K562 (cell line): ENCODE data around the gene BCKDK. TPM values are rescaled to one million over a fixed set of nuclear protein-coding genes. Genes with fewer than 3 reads are reported as not detected.

Experiments used
- ATF3 ChIP-seq, 2 experiments: fragments of 450-650 bp in 1 of 2; sonication (generic) in 1 of 2; formaldehyde crosslinking in 1 of 2; IDR thresholded peaks in 1 of 2; conservative IDR thresholded peaks in 1 of 2; 2 replicates each; pipeline versions ENCODE4 v1.6.1 to v1.8.1; 2016 to 2023; ENCODE audit warnings: mild to moderate bottlenecking in 2 of 2, moderate library complexity in 2 of 2, inconsistent platforms in 1 of 2, missing genetic modification reagents in 1 of 2
- CBFB ChIP-seq: sonication (generic); formaldehyde crosslinking; IDR thresholded peaks from 2 replicates; pipeline ENCODE4 v1.4.0; 2020; ENCODE audit warnings: mild to moderate bottlenecking, missing genetic modification reagents
- GTF2E2 ChIP-seq: fragments of 200-800 bp; sonication (Bioruptor generic); IDR thresholded peaks from 2 replicates; pipeline ENCODE4 v1.6.1; 2016; ENCODE audit warnings: missing genetic modification characterization, missing compliant biosample characterization
- ILK ChIP-seq: fragments of 450-650 bp; IDR thresholded peaks from 2 replicates; pipeline ENCODE4 v1.6.1; 2016; ENCODE audit warnings: missing genetic modification characterization, low read depth, mild to moderate bottlenecking, missing compliant biosample characterization, moderate library complexity, borderline replicate concordance
- MCM7 ChIP-seq, 2 experiments: fragments of 450-650 bp; IDR thresholded peaks; 2 replicates each; pipeline ENCODE4 v1.6.1; 2016 to 2018
- RAD51 ChIP-seq: fragments of 450-650 bp; IDR thresholded peaks from 2 replicates; pipeline ENCODE4 v1.7.1; 2016; ENCODE audit warnings: low read depth, mild to moderate bottlenecking, borderline replicate concordance
- RBBP5 ChIP-seq: fragments of 200-600 bp; sonication (generic); IDR thresholded peaks from 2 replicates; pipeline ENCODE4 v1.6.1; 2012; ENCODE audit warnings: borderline replicate concordance, mild to moderate bottlenecking, low read length, control low read depth, inconsistent platforms; ENCODE audit not compliant: insufficient read depth, poor library complexity, severe bottlenecking
- SAP30 ChIP-seq: fragments of 200-600 bp; sonication (generic); IDR thresholded peaks from 2 replicates; pipeline ENCODE4 v1.6.1; 2012; ENCODE audit warnings: borderline replicate concordance, low read depth, mild to moderate bottlenecking, moderate library complexity, low read length, control low read depth, inconsistent platforms; ENCODE audit not compliant: insufficient read depth, poor library complexity, severe bottlenecking
- SIN3B ChIP-seq: fragments of 450-650 bp; IDR thresholded peaks from 2 replicates; pipeline ENCODE4 v1.6.1; 2017; ENCODE audit warnings: low read depth, mild to moderate bottlenecking, moderate library complexity
- THAP12 ChIP-seq: fragments of 250-450 bp; sonication (Bioruptor Pico); IDR thresholded peaks from 2 replicates; pipeline ENCODE4 v1.9.0; 2021; ENCODE audit warnings: mild to moderate bottlenecking, inconsistent platforms
- ZNF644 ChIP-seq: fragments of 200-800 bp; sonication (Bioruptor generic); IDR thresholded peaks from 2 replicates; pipeline ENCODE4 v1.6.1; 2016; ENCODE audit warnings: low read depth, missing genetic modification characterization, missing compliant biosample characterization
- polyA plus RNA-seq, 8 experiments: library from polyadenylated mRNA; depleted of rRNA in 4 of 8; stranded (reverse) in 5 of 8; unstranded in 3 of 8; fragments of >200 nt; fragmentation: Nextera tagmentation in 2 of 8; fragmentation: Illumina TruSeq in 1 of 8; extraction: Ambion mirVana in 2 of 8; extraction: Trizol in 1 of 8; gene quantifications; 2 replicates each; pipeline versions ENCODE4 v1.2.1 to v1.2.3, GENCODE V29; 2011 to 2014; ENCODE audit warnings: inconsistent platforms in 1 of 8, missing spikeins in 1 of 8
- total RNA-seq, 7 experiments: library from RNA; depleted of rRNA in 6 of 7; stranded (reverse); fragments of >200 nt in 6 of 7; fragmentation: Illumina TruSeq in 2 of 7; extraction: Trizol in 2 of 7; gene quantifications; 2 replicates each; pipeline versions ENCODE4 v1.2.1 to v1.2.3, GENCODE V29; 2011 to 2021; ENCODE audit warnings: low replicate concordance in 1 of 7
- TF ChIP-seq, protein P1 (sequence below): IDR thresholded peaks from 2 replicates; pipeline ENCODE4 v1.6.1; 2011; ENCODE audit not compliant: insufficient read length; ENCODE audit errors: extremely low read depth
- TF ChIP-seq, protein P2 (sequence below): fragments of 150-350 bp; IDR thresholded peaks from 2 replicates; pipeline ENCODE4 v1.6.1; 2014; ENCODE audit warnings: low read depth, mild to moderate bottlenecking, low read length, borderline replicate concordance
- TF ChIP-seq, protein P3 (sequence below): fragments of 250-450 bp; sonication (Bioruptor Pico); IDR thresholded peaks from 2 replicates; pipeline ENCODE4 v1.8.0; 2021; ENCODE audit warnings: moderate library complexity, mild to moderate bottlenecking, inconsistent platforms
- TF ChIP-seq, protein P4 (sequence below): fragments of 250-450 bp; sonication (Bioruptor Pico); IDR thresholded peaks from 2 replicates; pipeline ENCODE4 v1.8.0; 2022; ENCODE audit warnings: moderate library complexity, mild to moderate bottlenecking, inconsistent platforms

The BCKDK gene
- total and polyA plus RNA-seq, 9 of the 15 experiments (the other 6 are each of a cell fraction or from before 2014, with no cell fraction given): 0.58 to 34.8 (median 13.1) TPM

DNA sequence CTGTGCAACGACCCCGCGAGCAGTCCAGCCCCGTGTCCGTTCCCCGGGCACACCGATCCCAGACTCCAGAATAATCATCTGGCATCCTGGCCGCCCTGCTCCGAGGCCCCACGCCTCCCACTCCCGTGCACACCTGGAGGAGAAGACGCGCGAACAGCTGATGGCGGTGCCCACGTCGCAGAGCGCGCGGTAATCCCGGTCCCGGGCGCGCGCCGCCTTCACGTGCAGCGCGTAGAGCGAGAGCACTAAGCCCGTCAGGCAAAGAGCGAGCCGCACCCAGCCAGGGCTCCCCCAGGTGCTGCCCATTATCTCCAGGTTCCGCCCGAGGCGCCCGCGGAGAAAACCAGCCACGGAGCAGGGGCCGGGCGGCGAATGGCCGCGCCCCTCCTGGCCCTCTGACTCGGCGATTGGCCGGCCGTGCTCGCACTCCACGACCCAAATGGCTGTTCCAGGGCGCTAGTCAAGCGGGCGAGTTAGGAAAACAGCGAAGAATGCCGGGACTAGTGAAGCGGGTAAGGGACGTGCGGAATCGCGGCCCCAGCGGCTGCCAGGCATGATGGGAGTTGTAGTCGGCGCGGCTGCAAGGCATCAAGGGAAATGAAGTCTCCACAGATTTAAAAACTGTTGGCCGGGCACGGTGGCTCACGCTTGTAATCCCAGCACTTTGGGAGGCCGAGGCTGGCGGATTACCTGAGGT lies 13.6 kb upstream of the BCKDK start, which contains the start of gene VKORC1 (continued):
- TF ChIP-seq ILK (tag): no peak
- TF ChIP-seq, protein P1, sequence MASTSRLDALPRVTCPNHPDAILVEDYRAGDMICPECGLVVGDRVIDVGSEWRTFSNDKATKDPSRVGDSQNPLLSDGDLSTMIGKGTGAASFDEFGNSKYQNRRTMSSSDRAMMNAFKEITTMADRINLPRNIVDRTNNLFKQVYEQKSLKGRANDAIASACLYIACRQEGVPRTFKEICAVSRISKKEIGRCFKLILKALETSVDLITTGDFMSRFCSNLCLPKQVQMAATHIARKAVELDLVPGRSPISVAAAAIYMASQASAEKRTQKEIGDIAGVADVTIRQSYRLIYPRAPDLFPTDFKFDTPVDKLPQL: no peak
- TF ChIP-seq MCM7 (IDR thresholded peaks at IDR 0.05): no peak
- TF ChIP-seq, protein P2, sequence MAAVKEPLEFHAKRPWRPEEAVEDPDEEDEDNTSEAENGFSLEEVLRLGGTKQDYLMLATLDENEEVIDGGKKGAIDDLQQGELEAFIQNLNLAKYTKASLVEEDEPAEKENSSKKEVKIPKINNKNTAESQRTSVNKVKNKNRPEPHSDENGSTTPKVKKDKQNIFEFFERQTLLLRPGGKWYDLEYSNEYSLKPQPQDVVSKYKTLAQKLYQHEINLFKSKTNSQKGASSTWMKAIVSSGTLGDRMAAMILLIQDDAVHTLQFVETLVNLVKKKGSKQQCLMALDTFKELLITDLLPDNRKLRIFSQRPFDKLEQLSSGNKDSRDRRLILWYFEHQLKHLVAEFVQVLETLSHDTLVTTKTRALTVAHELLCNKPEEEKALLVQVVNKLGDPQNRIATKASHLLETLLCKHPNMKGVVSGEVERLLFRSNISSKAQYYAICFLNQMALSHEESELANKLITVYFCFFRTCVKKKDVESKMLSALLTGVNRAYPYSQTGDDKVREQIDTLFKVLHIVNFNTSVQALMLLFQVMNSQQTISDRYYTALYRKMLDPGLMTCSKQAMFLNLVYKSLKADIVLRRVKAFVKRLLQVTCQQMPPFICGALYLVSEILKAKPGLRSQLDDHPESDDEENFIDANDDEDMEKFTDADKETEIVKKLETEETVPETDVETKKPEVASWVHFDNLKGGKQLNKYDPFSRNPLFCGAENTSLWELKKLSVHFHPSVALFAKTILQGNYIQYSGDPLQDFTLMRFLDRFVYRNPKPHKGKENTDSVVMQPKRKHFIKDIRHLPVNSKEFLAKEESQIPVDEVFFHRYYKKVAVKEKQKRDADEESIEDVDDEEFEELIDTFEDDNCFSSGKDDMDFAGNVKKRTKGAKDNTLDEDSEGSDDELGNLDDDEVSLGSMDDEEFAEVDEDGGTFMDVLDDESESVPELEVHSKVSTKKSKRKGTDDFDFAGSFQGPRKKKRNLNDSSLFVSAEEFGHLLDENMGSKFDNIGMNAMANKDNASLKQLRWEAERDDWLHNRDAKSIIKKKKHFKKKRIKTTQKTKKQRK: no peak
- TF ChIP-seq, protein P3, sequence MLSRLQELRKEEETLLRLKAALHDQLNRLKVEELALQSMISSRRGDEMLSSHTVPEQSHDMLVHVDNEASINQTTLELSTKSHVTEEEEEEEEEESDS (CRISPR knock-in tag): no peak
- TF ChIP-seq CBFB (CRISPR knock-in tag): 0 out of 2 replicates have a peak, but pooled peaks have one; percentile 19
- TF ChIP-seq SAP30: peak; percentile 77
- TF ChIP-seq RAD51: 0 out of 2 replicates have a peak, but pooled peaks have one; percentile 4
- TF ChIP-seq GTF2E2 (tag): 0 out of 2 replicates have a peak, but pooled peaks have one; percentile 53
- peak; percentile 74 for TF ChIP-seq RBBP5
- TF ChIP-seq THAP12 (CRISPR knock-in tag): peak; percentile 16; the same call in 1 of the 2 replicates
- peak; percentile 64; the same call in 1 of the 2 replicates for TF ChIP-seq ZNF644 (tag)
- no peak for TF ChIP-seq ATF3 (IDR thresholded peaks at IDR 0.05)
- TF ChIP-seq ATF3 (CRISPR knock-in tag; conservative IDR thresholded peaks at IDR 0.05): no peak
- peak; percentile 33; the same call in 1 of the 2 replicates for TF ChIP-seq SIN3B
- TF ChIP-seq, protein P4, sequence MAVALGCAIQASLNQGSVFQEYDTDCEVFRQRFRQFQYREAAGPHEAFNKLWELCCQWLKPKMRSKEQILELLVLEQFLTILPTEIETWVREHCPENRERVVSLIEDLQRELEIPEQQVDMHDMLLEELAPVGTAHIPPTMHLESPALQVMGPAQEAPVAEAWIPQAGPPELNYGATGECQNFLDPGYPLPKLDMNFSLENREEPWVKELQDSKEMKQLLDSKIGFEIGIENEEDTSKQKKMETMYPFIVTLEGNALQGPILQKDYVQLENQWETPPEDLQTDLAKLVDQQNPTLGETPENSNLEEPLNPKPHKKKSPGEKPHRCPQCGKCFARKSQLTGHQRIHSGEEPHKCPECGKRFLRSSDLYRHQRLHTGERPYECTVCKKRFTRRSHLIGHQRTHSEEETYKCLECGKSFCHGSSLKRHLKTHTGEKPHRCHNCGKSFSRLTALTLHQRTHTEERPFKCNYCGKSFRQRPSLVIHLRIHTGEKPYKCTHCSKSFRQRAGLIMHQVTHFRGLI: no peak
